Measurements from ENCODE around the gene RABGAP1L. TPM values are rescaled to one million over a fixed set of nuclear protein-coding genes. Genes with fewer than 3 reads are reported as not detected.
"Not testable (repeated sequence)": the region's sequence is repeated elsewhere in the genome, so short reads cannot be mapped to it uniquely, and the experiment has no call there.

RABGAP1L gene
- total RNA-seq, 2 experiments from 2014 or later, result 47.4 to 53.3 TPM

DNA sequence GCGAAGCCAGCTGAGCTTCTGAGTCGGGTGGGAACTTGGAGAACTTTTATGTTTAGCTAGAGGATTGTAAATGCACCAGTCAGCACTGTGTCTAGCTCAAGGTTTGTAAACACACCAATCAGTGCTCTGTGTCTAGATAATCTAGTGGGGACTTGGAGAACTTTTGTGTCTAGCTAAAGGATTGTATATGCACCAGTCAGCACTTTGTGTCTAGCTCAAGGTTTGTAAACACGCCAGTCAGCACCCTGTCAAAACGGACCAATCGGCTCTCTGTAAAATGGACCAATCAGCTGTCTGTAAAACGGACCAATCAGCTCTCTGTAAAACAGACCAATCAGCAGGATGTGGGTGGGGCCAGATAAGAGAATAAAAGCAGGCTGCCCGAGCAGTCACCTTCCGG is 552.5 kb downstream of the RABGAP1L start:
- H3K27me3 Mint-ChIP-seq, CTCF ChIA-PET, H3K27ac Mint-ChIP-seq, H3K4me3 Mint-ChIP-seq, H3K4me1 Mint-ChIP-seq, POLR2A ChIA-PET, DNase-seq, H3K9me3 Mint-ChIP-seq: not testable (repeated sequence)
- H3K36me3 Mint-ChIP-seq (ENCODE audit: low read depth), result peaks cover 19% of the 10 kb centered on the region

DNA sequence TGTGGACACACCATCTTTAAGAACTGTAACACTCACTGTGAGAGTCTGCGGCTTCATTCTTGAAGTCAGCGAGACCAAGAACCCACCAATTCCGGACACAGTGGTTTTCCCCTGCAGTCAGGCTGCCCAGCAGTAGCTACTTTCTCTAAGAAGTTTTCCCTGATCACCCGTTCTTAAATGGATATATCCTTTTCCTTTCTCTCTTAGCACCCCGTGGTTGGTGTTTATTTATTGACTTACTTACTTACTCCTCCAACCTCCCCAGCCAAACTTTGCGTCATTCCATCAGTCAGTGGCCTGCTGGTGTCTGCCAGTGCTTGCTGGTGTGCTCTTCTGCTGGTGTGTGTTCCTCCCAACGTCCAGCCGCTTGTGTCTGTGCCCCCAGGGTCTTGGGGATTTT is 553.2 kb downstream of the RABGAP1L start:
- CTCF ChIA-PET, result no interaction called here
- Mint-ChIP-seq H3K27me3 (no peaks in the 10 kb centered on the region), H3K4me1 (no peaks in the 10 kb centered on the region), H3K36me3 (ENCODE audit: low read depth) (peaks cover 19% of the 10 kb centered on the region), H3K9me3 (peaks cover 8% of the 10 kb centered on the region), H3K27ac (no peak overlapping the region), H3K4me3 (no peak overlapping the region)
- no peak for DNase-seq
- POLR2A ChIA-PET, result no interaction called here

DNA sequence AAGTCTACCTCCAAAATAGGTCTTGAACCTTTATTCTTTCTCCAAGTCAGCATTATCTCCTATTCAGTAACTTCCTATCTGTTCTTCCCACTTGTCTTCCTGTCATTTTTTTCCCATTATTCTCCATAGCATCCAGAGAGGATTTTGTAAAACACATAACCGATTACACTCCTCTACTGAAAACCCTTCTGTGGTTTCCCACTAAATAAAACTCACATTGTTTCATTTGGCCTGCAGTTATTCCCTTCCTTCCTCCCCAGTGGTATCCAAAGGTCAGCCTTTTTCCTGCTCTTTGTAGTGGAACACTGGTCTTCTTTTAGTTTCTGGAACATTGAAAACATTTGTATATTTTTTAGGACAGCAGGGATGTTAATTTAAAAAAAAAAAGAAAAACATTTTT is 554.5 kb downstream of the RABGAP1L start:
- DNase-seq, result no peak
- no peaks in the 10 kb centered on the region for H3K27me3 Mint-ChIP-seq
- H3K9me3 Mint-ChIP-seq, result peaks cover 5% of the 10 kb centered on the region
- H3K4me1 Mint-ChIP-seq, result no peaks in the 10 kb centered on the region
- POLR2A ChIA-PET, result no interaction called here
- CTCF ChIA-PET, result no interaction called here
- H3K27ac Mint-ChIP-seq, result no peak overlapping the region
- H3K4me3 Mint-ChIP-seq, result no peak overlapping the region
- H3K36me3 Mint-ChIP-seq (ENCODE audit: low read depth), result peaks cover 10% of the 10 kb centered on the region

GRCh38 chr1:174719194-174719593 is 559.9 kb downstream of the RABGAP1L start:
- H3K4me1 Mint-ChIP-seq, result no peaks in the 10 kb centered on the region

GRCh38 chr1:174720618-174721017 is 561.3 kb downstream of the RABGAP1L start:
- CTCF ChIA-PET, result no interaction called here
- H3K27me3 Mint-ChIP-seq, result no peaks in the 10 kb centered on the region
- POLR2A ChIA-PET, result no interaction called here
- H3K9me3 Mint-ChIP-seq, result no peaks in the 10 kb centered on the region
- no peak for DNase-seq
- H3K27ac Mint-ChIP-seq, result no peak overlapping the region
- H3K4me1 Mint-ChIP-seq, result no peaks in the 10 kb centered on the region
- H3K4me3 Mint-ChIP-seq, result no peak overlapping the region
- no peaks in the 10 kb centered on the region for H3K36me3 Mint-ChIP-seq (ENCODE audit: low read depth)

More at GRCh38 chr1:174719194-174719593, 559.9 kb downstream of the RABGAP1L start:
- ChIA-PET CTCF (no interaction called here), POLR2A (no interaction called here)
- H3K36me3 Mint-ChIP-seq (ENCODE audit: low read depth), result no peaks in the 10 kb centered on the region
- H3K4me3 Mint-ChIP-seq, result no peak overlapping the region
- no peak overlapping the region for H3K27ac Mint-ChIP-seq
- no peaks in the 10 kb centered on the region for H3K27me3 Mint-ChIP-seq
- no peak for DNase-seq
- H3K9me3 Mint-ChIP-seq, result no peaks in the 10 kb centered on the region

DNA sequence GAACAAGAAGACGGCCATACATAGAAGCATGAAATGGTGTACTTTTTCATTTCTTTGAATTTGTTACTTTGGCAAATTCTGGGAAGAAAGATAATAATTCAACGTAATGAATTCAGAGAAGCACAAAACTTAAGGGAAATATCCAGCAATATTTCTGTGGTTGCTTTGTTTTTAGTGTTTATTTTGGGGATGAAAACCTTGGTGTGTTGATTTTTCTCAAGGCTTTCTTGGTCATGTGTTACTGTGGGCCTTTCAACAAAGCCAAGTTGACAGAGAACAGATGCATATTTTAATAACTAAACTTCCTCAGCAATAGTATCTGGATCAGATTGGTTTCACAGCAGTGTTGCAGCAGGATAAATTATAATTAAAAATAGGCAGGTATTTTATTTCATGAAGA is 561.9 kb downstream of the RABGAP1L start:
- no peaks in the 10 kb centered on the region for H3K27me3 Mint-ChIP-seq
- DNase-seq, result no peak
- ChIA-PET POLR2A (no interaction called here), CTCF (no interaction called here)
- H3K27ac Mint-ChIP-seq, result no peak overlapping the region
- no peak overlapping the region for H3K4me3 Mint-ChIP-seq
- no peaks in the 10 kb centered on the region for H3K4me1 Mint-ChIP-seq
- no peaks in the 10 kb centered on the region for H3K9me3 Mint-ChIP-seq
- H3K36me3 Mint-ChIP-seq (ENCODE audit: low read depth), result no peaks in the 10 kb centered on the region

DNA sequence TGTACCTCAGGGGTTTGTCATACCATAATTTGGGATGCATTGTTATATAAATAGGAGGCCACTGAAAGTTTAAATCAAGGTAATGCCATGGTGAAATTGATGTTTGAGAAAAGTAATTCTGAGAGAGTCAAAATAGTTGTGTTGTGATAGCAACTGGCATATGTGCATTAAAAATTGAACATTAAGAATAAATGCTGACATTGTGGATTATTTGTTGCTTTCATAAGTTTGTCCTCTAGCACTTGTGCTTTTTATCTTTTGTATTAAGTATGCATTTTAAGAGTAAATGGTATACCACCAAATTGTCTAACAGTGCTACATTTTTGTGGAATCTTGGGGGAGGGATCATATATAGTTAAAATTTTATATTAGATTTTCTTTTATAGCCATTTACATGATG is 564.5 kb downstream of the RABGAP1L start:
- H3K27ac Mint-ChIP-seq, result no peak overlapping the region
- H3K4me3 Mint-ChIP-seq, result no peak overlapping the region
- no peaks in the 10 kb centered on the region for H3K27me3 Mint-ChIP-seq
- H3K9me3 Mint-ChIP-seq, result no peaks in the 10 kb centered on the region
- ChIA-PET POLR2A (no interaction called here), CTCF (no interaction called here)
- no peaks in the 10 kb centered on the region for H3K36me3 Mint-ChIP-seq (ENCODE audit: low read depth)
- DNase-seq, result no peak
- H3K4me1 Mint-ChIP-seq, result no peaks in the 10 kb centered on the region

GRCh38 chr1:174724219-174724618 is 564.9 kb downstream of the RABGAP1L start:
- Mint-ChIP-seq H3K9me3 (no peaks in the 10 kb centered on the region), H3K27me3 (no peaks in the 10 kb centered on the region), H3K27ac (no peak overlapping the region), H3K4me3 (no peak overlapping the region), H3K36me3 (ENCODE audit: low read depth) (no peaks in the 10 kb centered on the region), H3K4me1 (no peaks in the 10 kb centered on the region)
- DNase-seq, result no peak
- ChIA-PET CTCF (no interaction called here), POLR2A (no interaction called here)

DNA sequence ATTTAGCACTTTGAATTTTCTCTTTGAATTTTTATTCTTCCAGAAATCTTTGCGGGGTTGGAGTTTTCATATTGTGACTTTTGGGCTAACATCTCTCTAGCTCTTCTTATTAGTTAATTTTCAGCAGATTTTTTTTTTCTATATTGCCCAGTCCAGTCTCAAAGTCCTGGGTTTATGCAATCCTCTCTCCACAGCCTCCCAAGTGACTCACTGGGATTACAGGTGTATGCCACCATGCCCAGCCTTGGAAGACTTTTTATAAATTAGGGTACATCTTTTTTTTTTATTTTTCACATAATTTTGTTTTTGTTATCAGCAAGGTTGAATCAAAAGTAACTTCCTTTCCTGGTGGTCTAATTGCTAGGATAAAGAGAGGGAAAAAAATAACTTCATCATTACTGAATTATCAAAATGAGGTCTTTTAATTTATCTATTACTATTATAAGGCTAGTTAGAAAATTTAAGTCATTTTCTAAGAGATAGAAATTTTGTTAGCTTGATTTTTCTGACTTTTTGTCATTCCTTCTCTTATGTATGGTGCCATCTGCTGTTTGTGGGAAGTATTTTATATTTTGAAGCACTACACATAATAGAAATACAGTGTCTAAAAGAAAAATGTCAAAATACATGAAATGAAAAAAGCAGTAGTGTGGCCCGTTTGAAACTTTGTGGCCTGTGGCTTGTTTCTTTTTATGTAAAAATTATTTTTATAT is 567.0 kb downstream of the RABGAP1L start:
- H3K27ac Mint-ChIP-seq, result no peak overlapping the region
- ChIA-PET POLR2A (no interaction called here), CTCF (no interaction called here)

DNA sequence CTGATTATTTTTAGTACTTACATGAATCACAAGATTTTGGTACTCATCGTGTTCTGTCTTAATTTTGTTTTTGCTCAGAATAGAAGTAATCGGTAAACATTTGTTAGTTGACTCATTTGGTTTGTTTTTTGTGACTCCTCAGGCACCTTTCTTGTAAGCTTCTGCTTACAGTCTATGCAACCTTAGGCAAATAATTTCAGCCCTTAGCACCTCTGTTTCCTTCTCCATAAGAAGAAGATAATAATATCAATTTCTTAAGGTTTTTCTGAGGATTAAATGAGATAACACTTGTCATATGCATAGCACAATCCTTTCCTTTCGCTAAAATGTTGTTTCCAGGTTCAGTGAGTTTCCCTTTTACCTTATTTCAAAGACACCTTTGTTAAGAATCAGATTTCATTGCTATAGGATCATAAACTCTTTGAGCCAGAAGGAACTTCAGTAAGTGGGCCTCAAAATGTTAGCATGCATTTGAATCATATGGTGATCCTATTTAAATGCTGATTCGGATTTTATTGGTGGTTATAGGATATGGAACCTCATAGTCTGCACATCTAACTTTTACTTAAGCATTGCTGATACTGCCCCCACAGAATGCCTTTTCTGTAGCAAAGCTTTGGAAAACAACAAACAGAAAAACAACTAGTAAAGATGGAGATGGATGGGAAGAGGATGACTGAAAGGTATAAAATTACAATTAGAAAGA is 567.7 kb downstream of the RABGAP1L start:
- H3K27me3 Mint-ChIP-seq, result no peaks in the 10 kb centered on the region
- CTCF ChIA-PET, result no interaction called here
- H3K4me1 Mint-ChIP-seq, result no peaks in the 10 kb centered on the region

More for the DNA sequence above, 567.0 kb downstream of the RABGAP1L start:
- no peaks in the 10 kb centered on the region for H3K36me3 Mint-ChIP-seq (ENCODE audit: low read depth)
- no peaks in the 10 kb centered on the region for H3K9me3 Mint-ChIP-seq
- no peaks in the 10 kb centered on the region for H3K27me3 Mint-ChIP-seq
- no peaks in the 10 kb centered on the region for H3K4me1 Mint-ChIP-seq
- H3K4me3 Mint-ChIP-seq, result no peak overlapping the region
- no peak for DNase-seq

DNA sequence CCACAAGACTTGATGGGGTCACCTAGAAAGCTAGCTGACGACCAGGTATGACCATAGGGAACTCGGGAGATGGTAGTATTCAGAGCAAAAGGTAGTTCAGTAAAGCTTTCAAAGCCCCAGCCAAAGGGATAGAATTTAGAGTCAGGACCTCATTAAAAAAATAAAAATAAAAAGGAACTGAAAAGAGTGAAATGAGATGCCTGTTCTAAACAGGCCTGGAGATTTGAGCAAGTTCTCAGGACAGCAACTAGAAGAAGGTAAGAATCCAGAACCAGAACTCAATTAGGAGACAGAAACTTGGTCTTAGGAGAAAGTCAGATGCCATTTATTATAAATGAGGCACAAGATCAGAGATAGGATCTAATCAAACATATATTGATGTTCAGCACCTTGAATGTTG is 575.0 kb downstream of the RABGAP1L start:
- no peaks in the 10 kb centered on the region for H3K36me3 Mint-ChIP-seq (ENCODE audit: low read depth)
- no peak overlapping the region for H3K27ac Mint-ChIP-seq
- H3K9me3 Mint-ChIP-seq, result peaks cover 7% of the 10 kb centered on the region
- DNase-seq, result no peak
- no peaks in the 10 kb centered on the region for H3K4me1 Mint-ChIP-seq
- POLR2A ChIA-PET, result no interaction called here
- no peak overlapping the region for H3K4me3 Mint-ChIP-seq
- CTCF ChIA-PET, result no interaction called here
- H3K27me3 Mint-ChIP-seq, result no peaks in the 10 kb centered on the region

More for the DNA sequence above, 567.7 kb downstream of the RABGAP1L start:
- Mint-ChIP-seq H3K9me3 (no peaks in the 10 kb centered on the region), H3K4me3 (no peak overlapping the region), H3K36me3 (ENCODE audit: low read depth) (no peaks in the 10 kb centered on the region), H3K27ac (no peak overlapping the region)
- DNase-seq, result no peak
- POLR2A ChIA-PET, result no interaction called here

GRCh38 chr1:174736831-174737230 is 577.5 kb downstream of the RABGAP1L start:
- DNase-seq, result no peak
- H3K4me3 Mint-ChIP-seq, result no peak overlapping the region
- ChIA-PET CTCF (no interaction called here), POLR2A (no interaction called here)
- no peaks in the 10 kb centered on the region for H3K4me1 Mint-ChIP-seq
- no peak overlapping the region for H3K27ac Mint-ChIP-seq
- no peaks in the 10 kb centered on the region for H3K27me3 Mint-ChIP-seq
- H3K9me3 Mint-ChIP-seq, result peaks cover 7% of the 10 kb centered on the region
- no peaks in the 10 kb centered on the region for H3K36me3 Mint-ChIP-seq (ENCODE audit: low read depth)

DNA sequence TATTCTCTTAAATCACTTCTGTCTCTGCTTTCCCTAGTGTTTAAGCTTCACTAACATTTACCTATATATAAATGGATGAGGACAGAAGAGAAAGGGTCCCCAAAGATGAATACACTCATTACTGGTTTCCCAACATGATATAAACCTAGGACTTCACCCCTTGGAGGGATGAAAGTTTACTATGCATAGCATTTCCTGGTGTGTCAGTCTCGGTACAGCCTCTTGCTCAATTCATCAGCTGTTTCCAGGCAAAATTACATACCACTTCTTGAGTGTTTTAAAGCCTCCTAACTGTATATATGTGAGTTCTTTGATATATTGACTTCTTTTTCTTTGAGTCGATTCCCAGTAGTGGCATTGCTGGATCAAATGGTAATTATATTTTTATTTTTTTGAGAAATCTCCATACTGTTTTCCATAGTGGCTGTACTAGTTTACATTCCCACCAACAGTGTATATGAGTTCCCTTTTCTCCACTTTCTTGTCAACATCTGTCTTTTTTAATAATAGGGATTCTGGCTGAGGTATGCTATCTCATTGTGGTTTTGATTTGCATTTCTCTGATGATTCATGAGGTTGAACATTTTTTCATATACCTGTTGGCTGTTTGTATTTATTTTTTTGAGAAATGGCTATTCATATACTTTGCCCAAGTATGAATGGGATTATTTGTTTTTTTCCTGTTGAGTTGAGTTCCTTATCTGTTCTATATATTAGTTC is 581.1 kb downstream of the RABGAP1L start:
- ChIA-PET POLR2A (no interaction called here), CTCF (no interaction called here)
- H3K4me1 Mint-ChIP-seq, result peaks cover 1% of the 10 kb centered on the region
- DNase-seq, result no peak
- H3K36me3 Mint-ChIP-seq (ENCODE audit: low read depth), result no peaks in the 10 kb centered on the region
- no peak overlapping the region for H3K27ac Mint-ChIP-seq
- H3K27me3 Mint-ChIP-seq, result peaks cover 3% of the 10 kb centered on the region
- no peak overlapping the region for H3K4me3 Mint-ChIP-seq
- peaks cover 7% of the 10 kb centered on the region for H3K9me3 Mint-ChIP-seq
